DOHH2 (cell line): Measurements from ENCODE around the gene TIMM17B.
"Not testable (repeated sequence)": the region's sequence is repeated elsewhere in the genome, so short reads cannot be mapped to it uniquely, and the experiment has no call there.

ENCODE experiments used
- H3F3A ChIP-seq: fragments of 200-600 bp; sonication (generic), shearing (Covaris generic); 2 replicates; pipeline ENCODE4 v1.6.0; 2016; ENCODE audit warnings: antibody characterized with exemption, mild to moderate bottlenecking; ENCODE audit not compliant: control insufficient read depth, insufficient read depth
- H3K27ac ChIP-seq: fragments of 200-600 bp; sonication (generic); 2 replicates; pipeline ENCODE4 v1.5.1; 2014; ENCODE audit warnings: low read depth, mild to moderate bottlenecking, low read length, moderate library complexity
- H3K27me3 ChIP-seq: fragments of 200-600 bp; sonication (generic); 2 replicates; pipeline ENCODE4 v1.6.1; 2014; ENCODE audit warnings: mild to moderate bottlenecking, low read length, mixed read lengths; ENCODE audit not compliant: control insufficient read depth
- H3K36me3 ChIP-seq: fragments of 200-600 bp; sonication (generic); 2 replicates; pipeline ENCODE4 v1.6.1; 2014; ENCODE audit warnings: mild to moderate bottlenecking, low read length, moderate library complexity, mixed read lengths; ENCODE audit not compliant: control insufficient read depth
- H3K4me1 ChIP-seq: fragments of 200-600 bp; sonication (generic); 2 replicates; pipeline ENCODE4 v1.6.1; 2014; ENCODE audit warnings: mild to moderate bottlenecking, low read length, mixed read lengths; ENCODE audit not compliant: control insufficient read depth
- H3K4me2 ChIP-seq: fragments of 200-600 bp; sonication (generic); 2 replicates; pipeline ENCODE4 v1.6.0; 2014; ENCODE audit warnings: mild to moderate bottlenecking, low read length, moderate library complexity
- H3K4me3 ChIP-seq: fragments of 200-600 bp; sonication (generic); 2 replicates; pipeline ENCODE4 v1.5.1; 2014; ENCODE audit warnings: mild to moderate bottlenecking, low read length, mixed read lengths
- H3K79me2 ChIP-seq: fragments of 200-600 bp; sonication (generic); 2 replicates; pipeline ENCODE4 v1.6.1; 2014; ENCODE audit warnings: mild to moderate bottlenecking, low read length, mixed read lengths; ENCODE audit not compliant: control insufficient read depth
- H3K9me2 ChIP-seq: fragments of 200-600 bp; sonication (generic); replicated peaks from 2 replicates; pipeline ENCODE4 v1.6.1; 2014; ENCODE audit warnings: mild to moderate bottlenecking, low read length, mixed read lengths; ENCODE audit not compliant: control insufficient read depth
- H3K9me3 ChIP-seq: fragments of 200-600 bp; sonication (generic); 2 replicates; pipeline ENCODE4 v1.6.1; 2014; ENCODE audit warnings: antibody characterized with exemption, low read length, mixed read lengths; ENCODE audit not compliant: control insufficient read depth, insufficient read depth
- H4K20me1 ChIP-seq: fragments of 200-600 bp; sonication (generic); 2 replicates; pipeline ENCODE4 v1.6.0; 2014; ENCODE audit warnings: low read depth, mild to moderate bottlenecking, antibody characterized with exemption, low read length, moderate library complexity; ENCODE audit not compliant: control insufficient read depth, insufficient read depth
- EZH2phosphoT487 ChIP-seq: fragments of 200-600 bp; sonication (generic); IDR thresholded peaks from 2 replicates; pipeline ENCODE4 v1.6.1; 2017; ENCODE audit warnings: borderline replicate concordance, mild to moderate bottlenecking, antibody characterized with exemption, low read length, moderate library complexity, mixed read lengths
- TF ChIP-seq, protein P1 (sequence below): fragments of 200-600 bp; sonication (generic); IDR thresholded peaks from one replicate; pipeline ENCODE4 v1.5.1; 2014; ENCODE audit warnings: antibody characterized with exemption, mild to moderate bottlenecking, low read depth, low read length; ENCODE audit not compliant: poor library complexity, severe bottlenecking

TIMM17B gene

DNA sequence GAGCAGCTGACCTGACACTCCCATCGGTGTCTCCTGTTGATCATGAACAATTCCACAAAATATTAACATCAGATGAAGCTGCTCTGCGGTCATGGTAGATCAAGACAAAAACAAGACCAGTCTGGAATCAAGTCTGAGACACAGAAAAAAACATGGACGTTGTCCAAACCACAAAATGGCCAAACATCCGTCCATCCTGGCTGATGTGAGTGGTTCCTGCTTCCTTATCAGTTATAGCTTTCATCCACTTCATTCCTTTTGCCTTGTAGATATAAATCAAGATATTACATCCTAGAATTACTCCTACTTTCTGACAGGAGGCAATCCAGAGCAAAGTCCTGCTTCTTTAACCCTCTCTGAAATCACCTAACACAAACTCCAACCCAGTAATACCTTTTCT lies 33.4 kb downstream of the TIMM17B start:
- H3K9me3 ChIP-seq: no peaks in the 10 kb centered on the region
- TF ChIP-seq EZH2phosphoT487: no peak
- TF ChIP-seq, protein P1, sequence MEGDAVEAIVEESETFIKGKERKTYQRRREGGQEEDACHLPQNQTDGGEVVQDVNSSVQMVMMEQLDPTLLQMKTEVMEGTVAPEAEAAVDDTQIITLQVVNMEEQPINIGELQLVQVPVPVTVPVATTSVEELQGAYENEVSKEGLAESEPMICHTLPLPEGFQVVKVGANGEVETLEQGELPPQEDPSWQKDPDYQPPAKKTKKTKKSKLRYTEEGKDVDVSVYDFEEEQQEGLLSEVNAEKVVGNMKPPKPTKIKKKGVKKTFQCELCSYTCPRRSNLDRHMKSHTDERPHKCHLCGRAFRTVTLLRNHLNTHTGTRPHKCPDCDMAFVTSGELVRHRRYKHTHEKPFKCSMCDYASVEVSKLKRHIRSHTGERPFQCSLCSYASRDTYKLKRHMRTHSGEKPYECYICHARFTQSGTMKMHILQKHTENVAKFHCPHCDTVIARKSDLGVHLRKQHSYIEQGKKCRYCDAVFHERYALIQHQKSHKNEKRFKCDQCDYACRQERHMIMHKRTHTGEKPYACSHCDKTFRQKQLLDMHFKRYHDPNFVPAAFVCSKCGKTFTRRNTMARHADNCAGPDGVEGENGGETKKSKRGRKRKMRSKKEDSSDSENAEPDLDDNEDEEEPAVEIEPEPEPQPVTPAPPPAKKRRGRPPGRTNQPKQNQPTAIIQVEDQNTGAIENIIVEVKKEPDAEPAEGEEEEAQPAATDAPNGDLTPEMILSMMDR: no peak
- no peaks in the 10 kb centered on the region for H3K27me3 ChIP-seq
- H3K4me1 ChIP-seq: no peaks in the 10 kb centered on the region
- H3K79me2 ChIP-seq: no peaks in the 10 kb centered on the region
- H3K4me2 ChIP-seq: no peak overlapping the region
- H3F3A ChIP-seq: no peaks in the 10 kb centered on the region
- H3K36me3 ChIP-seq: no peaks in the 10 kb centered on the region
- no peaks in the 10 kb centered on the region for H3K9me2 ChIP-seq
- H4K20me1 ChIP-seq: no peaks in the 10 kb centered on the region
- H3K27ac ChIP-seq: no peak overlapping the region
- H3K4me3 ChIP-seq: no peak overlapping the region

DNA sequence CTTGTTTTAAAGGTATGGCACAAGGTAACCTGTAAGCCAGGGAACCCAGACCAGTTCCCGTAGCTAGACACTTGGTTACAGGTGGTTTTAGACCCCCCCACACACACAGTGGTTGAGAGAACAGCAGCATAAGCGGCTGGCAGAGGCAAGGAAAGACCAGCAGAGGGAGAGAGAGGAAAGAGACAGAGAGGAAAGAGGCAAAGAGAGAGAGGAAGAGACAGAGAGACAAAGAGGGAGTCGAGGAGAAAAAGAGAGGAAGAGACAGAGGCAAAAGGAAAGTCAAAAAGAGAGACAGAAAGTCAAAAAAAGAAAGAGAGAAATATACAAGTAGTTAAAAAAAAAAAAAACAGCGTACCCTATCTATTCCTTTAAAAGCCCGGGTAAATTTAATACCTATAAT lies 42.7 kb downstream of the TIMM17B start:
- no peak overlapping the region for H3K4me2 ChIP-seq
- no peaks in the 10 kb centered on the region for H3K9me3 ChIP-seq
- H3K27ac ChIP-seq: no peak overlapping the region
- no peaks in the 10 kb centered on the region for H3F3A ChIP-seq
- no peak overlapping the region for H3K4me3 ChIP-seq
- H3K9me2 ChIP-seq: no peaks in the 10 kb centered on the region
- no peak for TF ChIP-seq EZH2phosphoT487
- TF ChIP-seq, protein P1: no peak
- H3K36me3 ChIP-seq: no peaks in the 10 kb centered on the region
- H3K4me1 ChIP-seq: no peaks in the 10 kb centered on the region
- H4K20me1 ChIP-seq: no peaks in the 10 kb centered on the region
- H3K27me3 ChIP-seq: no peaks in the 10 kb centered on the region
- no peaks in the 10 kb centered on the region for H3K79me2 ChIP-seq

- H3K9me3 ChIP-seq, H3K27ac ChIP-seq, H3F3A ChIP-seq, H3K4me3 ChIP-seq, H3K36me3 ChIP-seq, H3K4me2 ChIP-seq, H3K79me2 ChIP-seq, H3K4me1 ChIP-seq, H3K27me3 ChIP-seq, H3K9me2 ChIP-seq, H4K20me1 ChIP-seq: not testable (repeated sequence)
Measured at GRCh38 chrX:48854121-48854804, 43.3 kb downstream of the TIMM17B start.

DNA sequence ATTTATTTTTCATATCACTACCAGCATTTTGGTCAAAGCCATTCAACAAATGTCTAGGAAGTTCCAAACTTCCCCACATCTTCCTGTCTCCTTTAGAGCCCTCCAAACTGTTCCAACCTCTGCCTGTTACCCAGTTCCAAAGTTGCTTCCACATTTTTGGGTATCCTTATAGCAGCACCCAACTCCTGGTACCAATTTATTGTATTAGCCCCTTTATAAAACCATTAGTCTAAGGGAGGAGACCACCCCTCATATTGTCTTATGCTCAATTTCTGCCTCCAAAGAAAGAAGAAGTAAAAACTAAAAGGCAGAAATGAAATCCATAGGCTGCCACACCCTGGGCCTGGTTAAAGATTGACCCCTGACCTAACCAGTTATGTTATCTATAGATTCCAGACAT lies 44.1 kb downstream of the TIMM17B start:
- H3K9me2 ChIP-seq, H3K4me2 ChIP-seq, H3K27ac ChIP-seq, H3K36me3 ChIP-seq, H3F3A ChIP-seq, H3K4me3 ChIP-seq, H3K9me3 ChIP-seq, H3K27me3 ChIP-seq, H3K4me1 ChIP-seq, H3K79me2 ChIP-seq, H4K20me1 ChIP-seq: not testable (repeated sequence)
